ENCODE results near the gene KBTBD3.
"Not testable (repeated sequence)": the region's sequence is repeated elsewhere in the genome, so short reads cannot be mapped to it uniquely, and the experiment has no call there.

Gene KBTBD3

GRCh38 chr11:106011481-106011880 lies 65.7 kb downstream of the KBTBD3 start:
- DNase-seq (ENCODE audit: low spot score) = no peak

- not testable (repeated sequence) for DNase-seq (ENCODE audit: low spot score)
These were observed 74.1 kb downstream of the KBTBD3 start for GRCh38 chr11:106003094-106003493.

- DNase-seq (ENCODE audit: low spot score) = no peak
These were observed 75.7 kb downstream of the KBTBD3 start for GRCh38 chr11:106001304-106002012.

Data from CD4-positive, alpha-beta T cell treated with Interleukin-15 for 4 hours (primary cell).